Measurements from ENCODE around the gene VPS41.

VPS41 gene

GRCh38 chr7:38781991-38782390 lies 127.0 kb downstream of the VPS41 start:
- Histone ChIP-seq H3K4me2 (no peak overlapping the region), H3K9ac (no peak overlapping the region), H3K27ac (no peak overlapping the region), H3K79me2 (ENCODE audit: insufficient read depth, low read depth) (no peaks in the 10 kb centered on the region), H3K4me3 (IDR thresholded peaks at IDR 0.05; ENCODE audit: insufficient read depth, low read depth, low read length) (no peak overlapping the region), H3K27me3 (ENCODE audit: insufficient read depth, low read depth) (no peaks in the 10 kb centered on the region), H2AFZ (ENCODE audit: low read depth) (no peak overlapping the region), H4K20me1 (ENCODE audit: insufficient read depth) (no peaks in the 10 kb centered on the region), H3K36me3 (ENCODE audit: insufficient read depth) (no peaks in the 10 kb centered on the region), H3K4me1 (ENCODE audit: low read depth, poor library complexity, severe bottlenecking) (no peaks in the 10 kb centered on the region)
- no peak for TF ChIP-seq CTCF (conservative IDR thresholded peaks at IDR 0.05; ENCODE audit: low read depth, low read length)

GRCh38 chr7:38777609-38778008 lies 131.4 kb downstream of the VPS41 start:
- no peaks in the 10 kb centered on the region for H3K4me1 ChIP-seq (ENCODE audit: low read depth, poor library complexity, severe bottlenecking)
- no peaks in the 10 kb centered on the region for H4K20me1 ChIP-seq (ENCODE audit: insufficient read depth)
- TF ChIP-seq CTCF (conservative IDR thresholded peaks at IDR 0.05; ENCODE audit: low read depth, low read length): no peak
- H3K27ac ChIP-seq: no peak overlapping the region
- no peak overlapping the region for H3K9ac ChIP-seq
- H3K27me3 ChIP-seq (ENCODE audit: insufficient read depth, low read depth): no peaks in the 10 kb centered on the region
- H3K4me3 ChIP-seq (IDR thresholded peaks at IDR 0.05; ENCODE audit: insufficient read depth, low read depth, low read length): no peak overlapping the region
- no peaks in the 10 kb centered on the region for H3K79me2 ChIP-seq (ENCODE audit: insufficient read depth, low read depth)
- H2AFZ ChIP-seq (ENCODE audit: low read depth): no peak overlapping the region
- H3K4me2 ChIP-seq: no peak overlapping the region
- no peaks in the 10 kb centered on the region for H3K36me3 ChIP-seq (ENCODE audit: insufficient read depth)

- no peaks in the 10 kb centered on the region for H3K79me2 ChIP-seq (ENCODE audit: insufficient read depth, low read depth)
- no peak overlapping the region for H3K27ac ChIP-seq
- H4K20me1 ChIP-seq (ENCODE audit: insufficient read depth): no peaks in the 10 kb centered on the region
- H3K4me1 ChIP-seq (ENCODE audit: low read depth, poor library complexity, severe bottlenecking): no peaks in the 10 kb centered on the region
- TF ChIP-seq CTCF (conservative IDR thresholded peaks at IDR 0.05; ENCODE audit: low read depth, low read length): no peak
- H3K27me3 ChIP-seq (ENCODE audit: insufficient read depth, low read depth): no peaks in the 10 kb centered on the region
- H3K4me2 ChIP-seq: no peak overlapping the region
- H2AFZ ChIP-seq (ENCODE audit: low read depth): no peak overlapping the region
- no peaks in the 10 kb centered on the region; the same call in 1 of the 2 replicates for H3K36me3 ChIP-seq (ENCODE audit: insufficient read depth)
- H3K4me3 ChIP-seq (IDR thresholded peaks at IDR 0.05; ENCODE audit: insufficient read depth, low read depth, low read length): no peak overlapping the region
- H3K9ac ChIP-seq: no peak overlapping the region
Measured at GRCh38 chr7:38775506-38776175, 133.3 kb downstream of the VPS41 start.

GRCh38 chr7:38773430-38773829 lies 135.6 kb downstream of the VPS41 start:
- no peaks in the 10 kb centered on the region for H3K4me1 ChIP-seq (ENCODE audit: low read depth, poor library complexity, severe bottlenecking)
- H3K9ac ChIP-seq: no peak overlapping the region
- no peak for TF ChIP-seq CTCF (conservative IDR thresholded peaks at IDR 0.05; ENCODE audit: low read depth, low read length)
- no peaks in the 10 kb centered on the region for H4K20me1 ChIP-seq (ENCODE audit: insufficient read depth)
- no peak overlapping the region for H3K4me2 ChIP-seq
- H3K36me3 ChIP-seq (ENCODE audit: insufficient read depth): no peaks in the 10 kb centered on the region; the same call in 1 of the 2 replicates
- no peaks in the 10 kb centered on the region for H3K27me3 ChIP-seq (ENCODE audit: insufficient read depth, low read depth)
- no peaks in the 10 kb centered on the region for H3K79me2 ChIP-seq (ENCODE audit: insufficient read depth, low read depth)
- no peak overlapping the region for H2AFZ ChIP-seq (ENCODE audit: low read depth)
- no peak overlapping the region for H3K4me3 ChIP-seq (IDR thresholded peaks at IDR 0.05; ENCODE audit: insufficient read depth, low read depth, low read length)
- H3K27ac ChIP-seq: no peak overlapping the region
